Left lung (tissue), 10 donors: ENCODE measurements around the gene RASL10B. TPM values are rescaled to one million over a fixed set of nuclear protein-coding genes. Genes with fewer than 3 reads are reported as not detected.

ENCODE experiments used
- ATAC-seq: fragments of 200-7000 bp; cut with Tn5 transposase; one replicate; pipeline ENCODE4 v1.9.1; 2020; ENCODE audit warnings: moderate library complexity
- DNase-seq, 4 donors: peaks; one replicate each; pipeline ENCODE4 v3.0.0-alpha.2; 2013 to 2020
- H3K27ac ChIP-seq, 2 donors: fragments of 200-600 bp; sonication (generic) in 1 of 2; one replicate each; pipeline versions ENCODE4 v1.5.0 to v1.8.0; 2020 to 2021
- H3K27me3 ChIP-seq, 2 donors: fragments of 200-600 bp; sonication (generic) in 1 of 2; one replicate each; pipeline versions ENCODE4 v1.5.0 to v1.8.0; 2020 to 2021
- H3K36me3 ChIP-seq, 2 donors: fragments of 200-600 bp; sonication (generic) in 1 of 2; one replicate each; pipeline versions ENCODE4 v1.5.0 to v1.8.0; 2020 to 2021
- H3K4me1 ChIP-seq, 2 donors: fragments of 200-600 bp; one replicate each; pipeline ENCODE4 v1.8.0; 2021
- H3K4me3 ChIP-seq, 2 donors: fragments of 200-600 bp; sonication (generic) in 1 of 2; one replicate each; pipeline versions ENCODE4 v1.5.0 to v1.8.0; 2020 to 2021; ENCODE audit warnings: mild to moderate bottlenecking in 1 of 2
- H3K9me3 ChIP-seq, 2 donors: fragments of 200-600 bp; sonication (generic) in 1 of 2; one replicate each; pipeline versions ENCODE4 v1.5.0 to v1.8.0; 2020 to 2021
- intact Hi-C, 2 donors: fragments of 100-400 bp; cut with DNase I; formaldehyde crosslinking; loops; one replicate each; pipeline versions ENCODE4 v1.11.2 to v1.14.2; 2022
- polyA plus RNA-seq, 6 donors: library from polyadenylated mRNA; unstranded; fragments of 120-200 nt; gene quantifications; one replicate each; pipeline ENCODE4 v1.2.1, GENCODE V29; 2013; ENCODE audit not compliant: insufficient read length in 6 of 6
- total RNA-seq, 2 donors: library from RNA; stranded (reverse); fragmentation: NEBNext Ultra II Directional; extraction: Animal tissue kit (Norgen Biotek cat#: 25700); gene quantifications; one replicate each; pipeline ENCODE4 v1.2.1, GENCODE V29; 2021
- TF ChIP-seq, protein P1 (sequence below), 2 donors: fragments of 200-600 bp; sonication (generic) in 1 of 2; IDR thresholded peaks; one replicate each; pipeline versions ENCODE4 v1.5.0 to v1.8.0; 2021; ENCODE audit warnings: antibody characterized with exemption in 2 of 2
- donor health status: DM: no; HTN: yes; CAD: no.
- donor health status: DM: no; HTN: no; CAD: no.

RASL10B gene
- total and polyA plus RNA-seq, 8 donors = 0.52 to 3.4 (median 3.0) TPM

- intact Hi-C loops = no loop called here
- no peak overlapping the region for H3K27ac ChIP-seq
- peak in 2 of 4 donors; percentile 16 to 47 for DNase-seq
- H3K9me3 ChIP-seq = no peaks in the 10 kb centered on the region
- peaks cover 5 to 17% of the 10 kb centered on the region in 2 donors for H3K4me1 ChIP-seq
- peaks cover 0 to 14% of the 10 kb centered on the region in 2 donors for H3K27me3 ChIP-seq
- H3K36me3 ChIP-seq = no peaks in the 10 kb centered on the region
- TF ChIP-seq, protein P1, sequence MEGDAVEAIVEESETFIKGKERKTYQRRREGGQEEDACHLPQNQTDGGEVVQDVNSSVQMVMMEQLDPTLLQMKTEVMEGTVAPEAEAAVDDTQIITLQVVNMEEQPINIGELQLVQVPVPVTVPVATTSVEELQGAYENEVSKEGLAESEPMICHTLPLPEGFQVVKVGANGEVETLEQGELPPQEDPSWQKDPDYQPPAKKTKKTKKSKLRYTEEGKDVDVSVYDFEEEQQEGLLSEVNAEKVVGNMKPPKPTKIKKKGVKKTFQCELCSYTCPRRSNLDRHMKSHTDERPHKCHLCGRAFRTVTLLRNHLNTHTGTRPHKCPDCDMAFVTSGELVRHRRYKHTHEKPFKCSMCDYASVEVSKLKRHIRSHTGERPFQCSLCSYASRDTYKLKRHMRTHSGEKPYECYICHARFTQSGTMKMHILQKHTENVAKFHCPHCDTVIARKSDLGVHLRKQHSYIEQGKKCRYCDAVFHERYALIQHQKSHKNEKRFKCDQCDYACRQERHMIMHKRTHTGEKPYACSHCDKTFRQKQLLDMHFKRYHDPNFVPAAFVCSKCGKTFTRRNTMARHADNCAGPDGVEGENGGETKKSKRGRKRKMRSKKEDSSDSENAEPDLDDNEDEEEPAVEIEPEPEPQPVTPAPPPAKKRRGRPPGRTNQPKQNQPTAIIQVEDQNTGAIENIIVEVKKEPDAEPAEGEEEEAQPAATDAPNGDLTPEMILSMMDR (IDR thresholded peaks at IDR 0.05) = peak in 1 of 2 donors; percentile 43
- H3K4me3 ChIP-seq = no peak overlapping the region
- peak; percentile 13 for ATAC-seq
Measured at GRCh38 chr17:35766903-35767510, 35.6 kb downstream of the RASL10B start.

GRCh38 chr17:35768797-35769196 is 37.4 kb downstream of the RASL10B start:
- Histone ChIP-seq H3K27ac (no peak overlapping the region), H3K27me3 (peaks cover 0 to 14% of the 10 kb centered on the region in 2 donors), H3K4me3 (no peak overlapping the region), H3K4me1 (peaks cover 5 to 21% of the 10 kb centered on the region in 2 donors), H3K9me3 (no peaks in the 10 kb centered on the region), H3K36me3 (no peaks in the 10 kb centered on the region)
- intact Hi-C loops = no loop called here
- TF ChIP-seq, protein P1 (IDR thresholded peaks at IDR 0.05) = no peak
- ATAC-seq = no peak
- no peak for DNase-seq

- intact Hi-C loops = no loop called here
- Histone ChIP-seq H3K9me3 (no peaks in the 10 kb centered on the region), H3K27ac (no peak overlapping the region), H3K4me3 (no peak overlapping the region), H3K4me1 (peaks cover 10 to 21% of the 10 kb centered on the region in 2 donors), H3K27me3 (peaks cover 0 to 6% of the 10 kb centered on the region in 2 donors), H3K36me3 (no peaks in the 10 kb centered on the region)
- TF ChIP-seq, protein P1 (IDR thresholded peaks at IDR 0.05) = no peak
- no peak for DNase-seq
- ATAC-seq = no peak
Measured at GRCh38 chr17:35769895-35770486, 38.6 kb downstream of the RASL10B start.

GRCh38 chr17:35773129-35773528 is 41.7 kb downstream of the RASL10B start:
- H3K4me1 ChIP-seq = peaks cover 32 to 47% of the 10 kb centered on the region in 2 donors
- peak overlapping the region; percentile 61 to 81 for H3K27ac ChIP-seq
- H3K4me3 ChIP-seq = no peak overlapping the region
- no peak for ATAC-seq
- intact Hi-C loops = no loop called here
- DNase-seq = no peak
- no peaks in the 10 kb centered on the region for H3K36me3 ChIP-seq
- no peaks in the 10 kb centered on the region for H3K9me3 ChIP-seq
- TF ChIP-seq, protein P1 (IDR thresholded peaks at IDR 0.05) = no peak
- no peaks in the 10 kb centered on the region for H3K27me3 ChIP-seq

- DNase-seq = peak in 1 of 4 donors; percentile 77
- peaks cover 39 to 52% of the 10 kb centered on the region in 2 donors for H3K4me1 ChIP-seq
- peak; percentile 86 for ATAC-seq
- intact Hi-C loops = no loop called here
- no peaks in the 10 kb centered on the region for H3K9me3 ChIP-seq
- H3K27ac ChIP-seq = peak overlapping the region; percentile 61 to 81
- TF ChIP-seq, protein P1 (IDR thresholded peaks at IDR 0.05) = no peak
- H3K36me3 ChIP-seq = no peaks in the 10 kb centered on the region
- no peak overlapping the region for H3K4me3 ChIP-seq
- H3K27me3 ChIP-seq = no peaks in the 10 kb centered on the region
Measured at GRCh38 chr17:35773679-35774425, 42.4 kb downstream of the RASL10B start.
